GM19328 (cell line): ENCODE data around the gene CKS1B.
A peak's percentile ranks its signal among the peaks of the same experiment; 100 is the strongest.

Experiments used
- ATAC-seq: cut with Tn5 transposase; IDR thresholded peaks from one replicate; pipeline ENCODE4 v1.9.1; 2021; ENCODE audit warnings: mild to moderate bottlenecking, moderate library complexity; ENCODE audit not compliant: unreplicated experiment

The CKS1B gene

DNA sequence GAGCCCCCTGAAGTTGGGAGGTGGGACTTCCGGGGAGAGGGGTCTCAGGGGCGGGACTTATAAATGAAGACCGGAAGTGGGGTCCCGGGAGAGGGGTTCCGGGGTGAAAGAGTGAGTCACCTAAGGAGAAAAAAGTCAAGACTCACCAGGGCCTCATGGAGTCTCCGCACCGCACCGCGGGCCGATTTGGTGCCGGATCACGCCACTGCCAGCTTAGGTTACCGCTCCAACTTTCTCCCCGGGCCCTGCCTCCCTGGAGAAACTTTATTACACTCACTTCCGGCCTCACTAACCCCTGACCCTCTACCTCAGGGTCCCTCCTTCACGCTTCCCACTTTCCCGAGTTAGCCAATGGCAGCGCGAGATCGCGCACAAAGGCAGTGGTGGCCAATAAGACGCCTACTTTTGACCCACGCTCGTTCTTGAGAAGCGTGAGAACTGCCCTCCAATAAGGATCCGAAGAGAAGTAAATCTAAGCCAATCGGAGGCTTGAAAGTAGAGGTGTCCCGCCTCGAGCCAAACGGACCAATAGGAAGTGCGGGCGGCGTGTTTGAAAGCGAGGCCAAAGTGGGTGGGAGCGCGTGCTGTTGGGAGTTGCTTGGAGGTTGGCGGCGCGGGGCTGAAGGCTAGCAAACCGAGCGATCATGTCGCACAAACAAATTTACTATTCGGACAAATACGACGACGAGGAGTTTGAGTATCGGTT, at the start of gene CKS1B:
Gene CKS1B, plus strand, starts transcription at position 580 of the 706 bp plus-strand sequence. Its CDS starts 65 bp downstream, at position 645.
- peak; percentile 74 for ATAC-seq

DNA sequence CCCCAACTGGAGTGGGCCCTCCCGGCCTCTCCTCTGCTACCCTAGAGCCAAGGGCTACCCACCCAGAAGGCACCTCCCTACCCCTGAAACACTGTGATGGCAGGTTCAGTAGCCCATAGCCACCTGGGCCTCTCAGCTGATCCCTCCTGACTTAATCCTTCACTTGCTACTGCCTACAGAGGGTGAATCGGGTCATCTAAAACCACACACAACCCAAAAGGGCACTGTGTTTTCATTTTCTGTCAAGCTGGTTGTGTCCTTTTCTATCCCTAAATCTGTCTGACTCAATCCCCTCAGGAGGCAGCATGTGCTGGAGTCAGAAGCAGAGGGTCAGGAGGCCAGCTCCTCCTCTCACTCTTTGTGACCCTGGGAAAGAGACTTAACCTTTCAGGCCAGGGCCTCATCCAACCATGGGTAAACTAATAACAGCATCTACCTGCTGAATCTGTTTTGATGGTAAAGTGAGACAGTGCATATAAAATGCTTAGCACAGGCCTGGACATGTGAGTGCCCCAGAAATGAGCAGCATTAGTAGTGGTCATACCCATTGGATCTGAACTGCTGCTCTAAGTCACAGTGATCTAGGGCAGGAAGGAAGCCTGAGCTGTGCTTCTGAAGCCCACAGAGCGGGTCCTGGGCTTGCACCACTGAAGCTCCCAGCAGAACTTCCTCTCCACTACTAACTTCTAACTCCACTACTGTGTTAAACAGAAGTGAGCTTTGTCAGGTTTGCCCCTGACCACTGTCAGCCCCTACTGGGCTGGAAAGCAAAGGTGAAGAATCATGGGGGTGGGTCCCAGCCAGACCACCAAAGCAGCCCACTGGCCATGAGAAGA, 48.9 kb upstream of the CKS1B start:
- ATAC-seq = no peak

DNA sequence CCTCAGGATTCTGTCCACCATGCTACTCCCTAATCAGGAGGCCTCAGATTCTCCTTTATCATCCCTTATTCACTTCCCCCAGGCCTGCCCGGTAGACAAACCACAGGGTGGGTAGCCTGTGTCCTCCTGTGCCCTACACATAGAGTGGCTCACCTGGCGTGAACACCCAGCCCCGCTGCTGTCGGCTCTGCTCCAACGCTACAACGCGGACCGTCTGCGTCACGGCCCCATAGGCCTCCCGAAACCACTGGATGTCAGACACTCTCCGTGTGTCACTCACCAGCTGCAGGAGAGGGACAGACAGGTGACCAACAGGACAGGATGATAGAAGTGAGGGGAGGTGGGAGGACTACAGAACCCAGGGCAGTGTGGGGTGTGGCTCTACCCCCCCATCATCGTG, 48.3 kb upstream of the CKS1B start:
- ATAC-seq = no peak

GRCh38 chr1:154931940-154932487, 42.5 kb upstream of the CKS1B start:
- ATAC-seq = no peak

- no peak for ATAC-seq
Observed at GRCh38 chr1:154934358-154934948, 40.0 kb upstream of the CKS1B start.

GRCh38 chr1:154935749-154936554, 38.5 kb upstream of the CKS1B start:
- peak; percentile 3 for ATAC-seq

- peak; percentile 70 for ATAC-seq
Observed at GRCh38 chr1:154936555-154937084, 37.9 kb upstream of the CKS1B start, which contains the start of gene PMVK. Gene PMVK, minus strand, starts transcription at chr1:154936719. Its CDS starts 34 bp downstream, at chr1:154936685.

- peak; percentile 57 for ATAC-seq
Observed at GRCh38 chr1:154937085-154937987, 37.1 kb upstream of the CKS1B start.

DNA sequence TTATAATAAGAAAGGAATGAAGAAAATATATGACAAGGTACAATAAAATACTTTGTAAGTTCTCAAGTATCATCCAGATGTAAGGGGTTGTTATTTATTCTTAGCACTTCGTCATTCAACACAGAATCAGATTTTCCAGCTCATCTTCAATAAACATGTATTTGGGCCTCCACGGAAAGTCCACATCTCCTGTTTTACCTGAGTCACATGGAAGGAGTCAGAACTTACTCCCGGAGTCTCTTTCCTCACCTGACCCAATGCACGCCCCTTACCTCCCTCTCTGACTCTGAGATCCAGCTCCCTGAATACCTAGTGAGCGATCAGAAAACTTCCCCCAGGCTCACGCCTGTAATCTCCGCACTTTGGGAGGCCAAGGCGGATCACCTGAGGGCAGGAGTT, 36.5 kb upstream of the CKS1B start:
- no peak for ATAC-seq

DNA sequence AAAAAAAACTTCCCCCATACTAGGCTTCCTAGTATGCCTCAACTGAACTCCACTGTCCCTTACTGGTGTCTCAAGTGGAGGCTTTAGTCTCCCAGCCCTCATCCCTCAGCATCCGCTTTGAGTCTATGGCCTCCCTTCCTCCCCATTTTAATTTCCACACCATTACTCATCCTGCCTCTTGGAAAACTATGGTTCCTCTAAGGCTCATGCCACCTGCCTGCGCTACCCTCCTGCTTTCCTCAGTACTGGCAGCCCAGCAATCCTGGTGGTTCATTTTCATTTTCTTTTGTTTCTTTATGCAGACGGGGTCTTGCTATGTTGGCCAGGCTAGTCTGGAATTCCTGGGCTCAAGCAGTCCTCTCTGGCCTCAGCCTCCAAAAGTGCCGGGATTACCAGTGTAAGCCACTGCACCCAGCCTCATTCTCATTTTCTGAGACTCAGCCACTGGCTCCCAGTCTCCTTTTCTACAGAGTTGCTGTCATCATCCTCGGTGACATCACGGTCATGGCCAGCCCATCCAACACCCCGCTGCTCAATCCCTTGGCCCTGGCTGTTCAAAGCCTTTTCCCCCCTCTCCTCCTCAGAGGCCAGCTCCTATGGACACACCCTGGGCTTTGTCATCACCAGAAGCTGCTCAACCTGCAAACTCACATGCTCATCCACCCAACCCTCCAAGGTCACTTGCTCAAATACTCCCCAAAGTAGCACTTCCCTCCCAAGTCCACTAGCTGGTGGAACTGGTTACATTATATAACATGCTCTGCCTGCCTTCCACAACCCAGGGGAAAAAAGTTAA, 35.7 kb upstream of the CKS1B start:
- ATAC-seq = no peak

DNA sequence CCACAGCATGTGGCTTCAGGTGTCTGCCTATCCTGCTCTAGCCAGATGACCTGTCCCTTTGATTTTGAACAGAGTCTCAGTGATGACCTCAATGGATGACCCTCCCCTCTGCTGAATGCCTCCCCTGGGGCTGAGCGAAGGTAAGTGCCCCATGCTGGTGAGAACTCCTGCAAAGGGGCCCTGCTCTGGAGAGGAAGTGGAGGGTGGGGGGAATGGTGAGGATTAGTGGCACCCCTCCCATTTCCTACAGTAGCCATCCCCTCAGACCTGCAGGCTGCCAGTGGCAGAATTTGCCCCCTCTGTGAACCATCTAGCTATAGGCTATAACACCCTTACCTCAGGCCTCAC, 34.3 kb upstream of the CKS1B start:
- no peak for ATAC-seq

DNA sequence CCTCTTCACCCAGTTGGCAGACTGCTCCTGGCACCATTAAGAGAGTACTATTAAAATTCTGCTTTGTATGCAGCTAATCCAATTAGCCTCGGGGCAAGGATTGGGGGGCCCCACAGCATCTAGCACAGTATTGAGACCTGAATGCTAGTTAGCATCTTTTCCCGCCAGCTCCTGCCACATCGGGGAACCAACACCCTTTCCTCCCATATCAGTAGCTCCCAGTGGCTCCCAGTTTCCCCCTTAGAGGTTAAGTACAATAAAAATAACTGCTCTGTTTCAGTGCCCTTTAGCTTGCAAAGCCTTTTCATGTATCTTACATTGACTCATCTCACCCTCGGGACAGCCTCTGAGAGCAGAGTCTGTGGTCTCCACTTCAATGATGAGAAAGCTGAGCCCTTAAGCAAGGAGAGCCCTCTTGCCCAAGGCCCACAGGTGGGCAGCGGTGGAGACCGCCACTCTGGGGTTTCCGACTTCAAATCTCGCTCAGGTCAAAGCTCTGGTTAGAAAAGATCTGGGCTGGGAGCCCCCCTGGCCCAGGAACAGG, 33.8 kb upstream of the CKS1B start:
- ATAC-seq = no peak

DNA sequence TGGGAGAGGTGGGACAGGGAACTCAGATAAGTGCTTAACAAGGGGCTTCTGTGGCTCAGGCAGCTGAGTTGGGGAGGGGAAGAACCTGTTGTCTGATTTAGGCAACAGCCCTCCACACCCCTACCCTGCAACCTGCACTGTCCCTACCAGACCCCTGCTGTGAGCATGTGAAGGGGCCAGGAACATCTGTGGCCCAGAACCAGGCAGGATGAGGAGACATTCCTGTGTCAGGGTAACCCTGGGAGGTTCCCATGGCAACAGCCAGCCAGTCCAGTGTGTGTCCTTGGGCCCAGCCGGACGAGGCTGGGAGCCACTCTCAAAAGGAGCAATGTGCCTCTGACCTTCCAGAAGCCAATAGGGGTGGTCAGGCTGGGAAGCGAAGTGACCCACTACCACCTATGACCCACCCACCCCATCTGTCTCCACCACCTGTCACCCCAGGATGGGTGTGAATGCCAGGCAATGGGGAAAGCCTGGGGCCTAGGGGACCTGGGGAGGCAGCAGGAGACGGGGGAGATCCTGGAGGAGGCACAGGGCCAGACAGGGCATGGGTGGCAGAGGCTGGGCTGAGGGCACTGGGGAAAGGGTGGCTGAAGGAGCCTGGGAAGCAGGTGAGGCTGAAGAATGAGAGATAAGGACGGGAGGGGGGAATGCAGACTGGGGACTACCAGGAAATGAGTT, 33.0 kb upstream of the CKS1B start:
- ATAC-seq = no peak

DNA sequence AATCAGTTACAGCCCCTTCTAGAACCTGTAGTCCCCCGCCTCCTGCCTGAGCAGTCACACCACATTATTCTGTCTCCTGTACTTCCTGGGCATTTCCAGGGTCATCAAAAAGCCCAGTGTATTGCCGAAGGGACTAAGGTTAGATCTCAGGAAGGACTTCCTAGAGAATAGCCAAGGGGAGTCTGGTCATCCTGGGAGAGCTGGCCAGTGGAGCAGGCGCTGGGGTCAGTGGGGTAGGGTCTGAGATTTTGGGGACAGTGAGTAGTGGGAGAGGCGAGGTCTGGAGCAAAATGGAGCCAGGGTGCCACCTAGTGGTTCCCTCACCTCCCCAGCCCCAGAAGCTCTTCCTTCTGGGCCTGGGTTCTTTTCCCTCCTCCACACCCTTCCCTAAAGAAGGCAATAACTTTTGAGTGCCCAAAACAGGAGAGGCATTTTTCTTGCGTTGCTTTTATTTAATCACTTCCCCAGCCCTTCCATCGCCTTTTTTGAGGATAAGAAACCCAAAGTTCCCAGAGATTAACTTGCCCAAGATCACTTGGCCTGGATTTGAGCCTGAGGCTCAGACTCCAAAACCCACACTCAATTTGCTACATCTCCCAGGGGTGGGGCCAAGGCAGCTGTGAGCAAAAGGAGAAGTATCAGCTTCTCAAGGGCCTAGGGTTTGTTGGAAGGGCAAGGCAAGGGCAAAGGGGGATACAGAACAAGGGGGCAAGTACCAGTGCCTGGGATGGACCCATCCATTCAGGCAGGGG, 30.7 kb upstream of the CKS1B start:
- no peak for ATAC-seq

DNA sequence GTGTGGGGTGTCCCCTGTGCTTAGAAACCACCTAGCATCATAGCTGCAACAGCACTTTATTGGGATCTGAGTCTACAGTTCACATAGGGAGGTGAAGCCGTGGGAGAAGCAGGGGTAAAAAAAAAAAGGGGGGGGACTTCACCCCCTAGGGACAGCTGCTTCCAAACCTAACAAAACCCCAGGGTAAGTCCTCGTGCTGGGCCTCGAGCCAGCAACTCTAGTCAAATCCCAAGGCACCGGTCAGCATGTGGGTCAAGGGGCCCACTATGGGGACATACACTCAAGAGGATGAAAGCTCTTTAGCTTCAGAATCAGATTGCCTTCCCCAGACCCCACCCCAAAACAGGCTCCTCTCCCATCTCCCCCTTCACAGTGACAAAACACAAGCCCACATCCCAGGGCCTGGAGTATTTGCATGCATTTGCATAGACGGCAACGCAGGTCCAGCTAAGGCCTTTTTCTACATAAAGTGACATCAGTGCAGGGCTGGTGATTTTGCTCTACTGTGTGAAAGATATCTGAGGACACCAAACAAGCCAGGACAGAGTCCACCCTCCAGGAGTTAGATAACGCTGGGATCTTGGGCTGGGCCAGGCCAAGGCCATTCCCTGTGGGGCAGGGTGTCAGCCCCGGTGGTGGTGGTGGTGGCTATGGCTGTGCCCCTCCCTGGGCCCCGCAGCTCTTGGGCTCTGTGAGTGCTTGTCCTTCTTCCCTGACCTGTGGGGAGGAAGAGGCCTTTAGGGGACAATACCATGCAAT, 29.9 kb upstream of the CKS1B start:
- ATAC-seq = no peak
